Cortex of kidney (tissue), 1 donor: ENCODE measurements around the gene REXO5.

Experiments
- DNase-seq: peaks from one replicate; lab custom pipeline; 2025; lab: John Stamatoyannopoulos, UW

REXO5 gene

DNA sequence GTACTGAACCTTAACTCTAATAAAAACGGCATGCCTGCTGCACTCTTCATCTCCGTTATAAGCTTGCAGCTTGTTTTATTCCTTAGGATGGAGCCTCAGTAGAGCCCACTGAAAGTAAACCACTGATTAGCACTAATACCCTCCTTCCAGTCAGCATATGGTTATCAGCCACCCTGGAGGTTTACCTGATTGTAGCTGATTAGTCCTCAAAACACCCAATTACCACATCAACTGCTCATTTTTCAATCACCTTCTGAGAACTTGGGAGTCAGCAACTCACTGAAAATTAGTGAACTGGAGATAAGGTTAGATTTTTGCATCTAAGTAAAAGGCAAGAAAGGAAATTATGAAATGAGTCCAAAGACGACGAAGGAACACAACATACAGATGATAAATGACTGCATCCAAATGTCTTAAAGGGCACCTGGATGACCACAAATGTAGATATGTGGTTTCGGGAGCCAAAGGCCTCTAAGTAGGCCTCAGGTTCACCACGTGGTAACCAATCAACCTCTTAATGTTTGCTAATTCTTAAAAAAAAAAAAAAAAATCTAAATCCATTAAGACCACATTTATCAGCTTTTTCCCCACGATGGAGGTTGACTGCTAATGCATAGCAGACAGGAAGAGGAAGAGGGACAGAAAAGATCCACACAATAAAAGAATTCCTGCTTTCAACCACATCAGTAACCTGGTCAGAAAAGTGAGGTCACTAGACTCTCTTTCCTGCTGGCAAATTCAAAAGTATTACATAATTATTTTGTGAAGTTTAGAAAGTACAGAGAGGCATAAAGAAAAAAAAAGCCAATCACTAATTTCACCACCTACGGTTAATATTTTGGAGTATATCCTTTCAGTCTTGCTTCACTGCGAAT, 65.9 kb downstream of the REXO5 start:
- no peak for DNase-seq

GRCh38 chr16:20873331-20873730, 67.0 kb downstream of the REXO5 start:
- DNase-seq: no peak

- DNase-seq: no peak
These were observed 67.8 kb downstream of the REXO5 start for GRCh38 chr16:20874088-20874581.

- no peak for DNase-seq
These were observed 69.0 kb downstream of the REXO5 start for GRCh38 chr16:20875355-20875650.

DNA sequence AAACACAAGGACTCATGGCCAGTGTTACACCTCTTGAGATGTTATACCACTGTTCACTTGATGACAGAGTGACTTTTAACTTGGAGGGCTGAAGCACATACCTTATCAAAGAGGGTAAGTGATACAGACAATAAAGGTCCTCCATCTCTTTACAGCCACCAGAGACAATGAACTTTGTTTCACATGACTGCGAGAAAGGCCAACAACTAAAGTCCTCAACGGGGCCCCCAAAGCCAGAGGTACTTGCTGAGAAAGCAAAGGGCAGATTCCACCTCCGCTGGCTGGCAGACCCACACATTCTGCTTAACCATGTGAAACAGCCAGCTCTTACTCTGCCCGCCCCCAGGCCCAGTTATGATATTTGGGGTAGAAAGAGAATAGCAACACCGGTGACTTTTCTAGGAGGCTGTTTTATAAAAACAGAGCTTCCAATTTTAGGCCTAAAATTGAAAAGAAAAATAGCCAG, 72.4 kb downstream of the REXO5 start:
- no peak for DNase-seq

- DNase-seq: no peak
These were observed 73.1 kb downstream of the REXO5 start for GRCh38 chr16:20879175-20880040.

DNA sequence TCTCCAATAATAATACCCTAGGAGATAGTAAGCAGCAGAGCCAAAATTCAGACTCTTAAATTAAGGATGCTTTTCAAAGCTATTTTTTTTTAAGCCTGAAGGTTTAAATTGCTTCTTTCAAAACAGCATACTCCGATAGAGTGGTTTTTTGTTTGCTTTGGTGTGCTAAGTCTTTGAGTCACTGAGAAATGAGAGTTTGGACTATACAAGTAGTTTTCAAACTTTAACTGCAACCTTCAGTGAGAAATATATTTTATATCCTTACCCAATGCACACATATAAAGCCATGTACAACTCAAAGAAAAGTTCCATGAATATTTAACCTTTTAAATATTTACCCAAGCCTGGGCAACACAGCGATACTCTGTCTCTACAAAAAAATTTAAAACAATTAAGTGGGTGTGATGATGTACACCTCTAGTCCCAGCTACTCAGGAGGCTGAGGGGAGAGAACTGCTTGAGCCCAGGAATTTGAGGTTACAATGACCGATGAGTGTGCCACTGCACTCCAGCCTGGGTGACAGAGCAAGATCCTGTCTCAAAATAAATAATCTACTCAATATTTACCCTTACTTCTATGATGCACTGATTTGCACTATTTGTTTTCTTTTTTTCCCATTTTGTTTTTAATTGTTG, 74.7 kb downstream of the REXO5 start:
- DNase-seq: no peak

DNA sequence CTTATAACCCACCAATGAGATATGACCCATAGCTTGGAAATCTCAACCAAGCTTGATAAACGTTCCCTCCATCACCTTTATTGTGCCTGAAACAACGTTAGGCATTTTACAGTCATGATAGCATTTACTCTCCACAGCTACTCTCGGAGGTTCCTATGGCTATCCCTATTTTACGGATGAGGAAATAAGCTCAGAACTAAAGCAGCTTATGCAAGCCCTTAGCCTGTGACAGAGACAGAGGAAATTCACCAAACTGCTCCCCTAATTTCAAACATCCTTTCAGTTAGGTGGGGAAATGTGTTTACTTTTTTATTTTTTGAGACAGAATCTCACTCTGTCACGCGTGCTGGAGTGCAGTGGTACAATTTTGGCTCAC, 75.2 kb downstream of the REXO5 start:
- no peak for DNase-seq

GRCh38 chr16:20883554-20884239, 77.4 kb downstream of the REXO5 start:
- DNase-seq: no peak

DNA sequence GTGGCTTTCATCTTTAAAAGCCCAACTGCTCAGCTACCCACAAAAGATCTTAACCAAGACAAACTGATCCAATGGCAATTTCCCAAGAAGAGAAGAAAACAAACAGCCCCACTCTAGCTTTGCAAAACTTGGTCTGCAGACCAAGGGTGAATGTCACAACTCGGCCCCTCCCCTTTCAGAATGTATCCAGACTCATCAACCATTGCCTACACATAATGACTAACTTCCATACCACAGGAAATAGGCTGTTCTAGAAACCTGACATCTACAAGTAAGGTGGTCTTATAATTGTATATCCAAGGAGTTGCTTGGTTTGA, 77.9 kb downstream of the REXO5 start:
- DNase-seq: no peak

GRCh38 chr16:20886320-20886719, 80.0 kb downstream of the REXO5 start:
- no peak for DNase-seq

- DNase-seq: no peak
These were observed 80.9 kb downstream of the REXO5 start for GRCh38 chr16:20887207-20887606.

- no peak for DNase-seq
These were observed 83.4 kb downstream of the REXO5 start for GRCh38 chr16:20889625-20890275.

DNA sequence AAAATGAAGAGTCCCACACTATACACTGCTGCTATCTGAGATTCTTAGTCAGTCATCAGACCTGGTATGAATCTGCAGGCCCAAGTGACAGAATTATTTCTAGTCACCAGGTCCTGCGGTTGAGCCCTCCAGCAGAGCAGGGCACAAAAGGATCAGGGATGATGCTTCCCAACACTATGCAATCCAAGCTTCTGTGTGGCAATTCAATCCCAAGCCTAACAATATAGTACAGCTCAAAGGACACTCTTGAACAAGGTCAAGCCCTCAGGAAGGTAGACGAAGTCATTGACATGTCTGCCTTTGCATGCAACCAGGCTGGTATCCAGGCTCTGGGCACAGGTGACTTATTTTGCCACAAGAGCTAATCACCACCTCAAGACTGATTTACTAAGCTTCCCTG, 88.1 kb downstream of the REXO5 start:
- no peak for DNase-seq

GRCh38 chr16:20897253-20897897, 91.0 kb downstream of the REXO5 start:
- no peak for DNase-seq

- DNase-seq: no peak
These were observed 91.6 kb downstream of the REXO5 start for GRCh38 chr16:20897922-20898321.

- no peak for DNase-seq
These were observed 92.7 kb downstream of the REXO5 start for GRCh38 chr16:20899071-20899470.
